T-cell (primary cell): ENCODE measurements around the gene CD4. TPM values are rescaled to one million over a fixed set of nuclear protein-coding genes. Genes with fewer than 3 reads are reported as not detected.

Experiments used
- ATAC-seq, 4 experiments: fragments of 200-7000 bp in 3 of 4; fragments of 150-1000 bp in 1 of 4; cut with Tn5 transposase; replicated peaks in 1 of 4; 1 replicate in 3 of 4; 2 replicates in 1 of 4; pipeline ENCODE4 v1.10.0; 2021; ENCODE audit warnings: moderate library complexity in 3 of 4, mild to moderate bottlenecking in 2 of 4, moderate number of reproducible peaks in 1 of 4
- CTCF ChIA-PET, 2 donors: fragments of 300-600 bp; sonication (Branson Sonifier 250); formaldehyde crosslinking; loops; one replicate each; lab custom pipeline; 2022; ENCODE audit warnings: antibody characterized with exemption in 2 of 2; lab: Charles Lee
- POLR2A ChIA-PET, 2 donors: fragments of 300-600 bp; sonication (Branson Sonifier 250); formaldehyde crosslinking; loops; one replicate each; lab custom pipeline; 2022; ENCODE audit warnings: antibody characterized with exemption in 2 of 2; lab: Charles Lee
- DNase-seq, 35 experiments: peaks; one replicate each; pipeline versions ENCODE4 v3.0.0 to v3.0.0-alpha.2; 2013 to 2023
- H3K27ac ChIP-seq: one replicate; pipeline ENCODE4 v1.5.1; 2013; ENCODE audit warnings: low read length
- H3K27me3 ChIP-seq, 2 experiments: replicated peaks in 1 of 2; 1 replicate in 1 of 2; 2 replicates in 1 of 2; pipeline versions ENCODE4 v1.6.1 to v1.7.0; 2013; ENCODE audit warnings: low read length in 1 of 2, mixed read lengths in 1 of 2; ENCODE audit not compliant: control insufficient read depth in 2 of 2, insufficient read depth in 2 of 2; ENCODE audit errors: extremely low read depth in 1 of 2
- H3K36me3 ChIP-seq, 2 donors: 1 replicate in 1 of 2; 2 replicates in 1 of 2; pipeline versions ENCODE4 v1.6.1 to v1.7.0; 2013; ENCODE audit warnings: low read length in 1 of 2; ENCODE audit not compliant: control insufficient read depth in 2 of 2, insufficient read depth in 1 of 2; ENCODE audit errors: extremely low read depth in 1 of 2
- H3K4me1 ChIP-seq, 2 experiments: 1 replicate in 1 of 2; 2 replicates in 1 of 2; pipeline versions ENCODE4 v1.6.1 to v1.7.0; 2013; ENCODE audit warnings: low read length in 2 of 2, mixed read lengths in 1 of 2; ENCODE audit not compliant: insufficient read depth in 2 of 2, control insufficient read depth in 1 of 2; ENCODE audit errors: extremely low read depth in 1 of 2
- H3K4me3 ChIP-seq, 2 donors: 1 replicate in 1 of 2; 2 replicates in 1 of 2; pipeline versions ENCODE4 v1.5.1 to v1.7.0; 2013; ENCODE audit warnings: mild to moderate bottlenecking in 2 of 2, low read length in 1 of 2, moderate library complexity in 1 of 2; ENCODE audit not compliant: control insufficient read depth in 1 of 2; ENCODE audit errors: extremely low read depth in 1 of 2
- H3K9me3 ChIP-seq: 2 replicates; pipeline ENCODE4 v1.7.0; 2013
- H3K27ac Mint-ChIP-seq, 2 donors: one replicate each; pipeline ENCODE4 v1.8.0; 2020 to 2021; ENCODE audit warnings: mild to moderate bottlenecking in 2 of 2, mixed read lengths in 2 of 2
- H3K27me3 Mint-ChIP-seq, 2 donors: one replicate each; pipeline ENCODE4 v1.8.0; 2021 to 2022; ENCODE audit warnings: mixed read lengths in 2 of 2
- H3K36me3 Mint-ChIP-seq: one replicate; pipeline ENCODE4 v1.8.0; 2021; ENCODE audit warnings: mixed read lengths
- H3K4me1 Mint-ChIP-seq, 3 donors: one replicate each; pipeline ENCODE4 v1.8.0; 2020 to 2022; ENCODE audit warnings: mixed read lengths in 3 of 3, mild to moderate bottlenecking in 1 of 3
- H3K4me3 Mint-ChIP-seq, 3 donors: one replicate each; pipeline ENCODE4 v1.8.0; 2020 to 2022; ENCODE audit warnings: mild to moderate bottlenecking in 3 of 3, mixed read lengths in 3 of 3, moderate library complexity in 3 of 3
- H3K9me3 Mint-ChIP-seq, 3 donors: one replicate each; pipeline ENCODE4 v1.8.0; 2020 to 2022; ENCODE audit warnings: mixed read lengths in 3 of 3
- WGBS: methylation state at CpG from one replicate; pipeline ENCODE4 v1.1.5; 2013; ENCODE audit warnings: missing lambda C conversion rate; ENCODE audit not compliant: insufficient coverage; 5-methylcytosine and 5-hydroxymethylcytosine counted together
- total RNA-seq, 35 experiments: library from RNA in 6 of 35; stranded (reverse) in 6 of 35; fragments of 120-200 nt in 1 of 35; gene quantifications; one replicate each; pipeline versions ENCODE4 v1.2.1 to v1.2.4 and lab custom pipeline; 2013 to 2026

Gene CD4
- total RNA-seq, 5 donors from 2014 or later (not counting 1 experiment from before 2014, with no cell fraction given) = 126 to 205 (median 154) TPM

DNA sequence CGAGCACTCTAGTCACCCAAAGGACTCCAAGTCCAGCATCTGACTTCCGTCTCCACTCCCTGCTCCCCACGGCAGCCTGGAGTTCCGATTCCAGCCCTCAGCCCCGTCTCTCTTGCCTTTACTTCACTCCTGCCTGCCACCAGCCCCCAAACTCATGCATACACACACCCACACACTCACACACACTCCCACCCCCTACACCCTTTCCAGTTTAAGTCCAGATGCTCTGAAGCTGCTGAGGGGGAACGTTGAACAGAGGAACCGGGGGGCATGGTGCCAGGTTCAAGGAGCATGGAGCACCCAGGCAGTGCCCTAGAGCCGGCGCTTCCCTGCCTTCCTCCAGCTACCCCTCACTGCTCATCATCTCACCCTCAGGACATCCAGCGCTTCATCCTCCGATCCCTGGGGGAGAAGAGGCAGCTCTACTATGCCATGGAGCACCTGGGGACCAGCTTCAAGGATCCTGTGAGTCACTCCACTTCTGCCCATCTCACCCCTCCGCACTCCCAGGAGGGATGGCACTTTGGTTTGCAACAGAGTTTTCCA, 42.2 kb downstream of the CD4 start:
- peaks cover 0 to 31% of the 10 kb centered on the region in 2 experiments for H3K4me1 ChIP-seq
- Mint-ChIP-seq H3K4me3 (no peak overlapping the region), H3K4me1 (peaks cover 16 to 30% (median 22%) of the 10 kb centered on the region in 3 donors), H3K27ac (no peak overlapping the region), H3K27me3 (peaks cover 8 to 35% of the 10 kb centered on the region in 2 donors), H3K9me3 (no peaks in the 10 kb centered on the region), H3K36me3 (no peaks in the 10 kb centered on the region)
- no peak overlapping the region for H3K4me3 ChIP-seq
- 93% methylated on average over 11 of the region's 12 CpGs for WGBS
- no peaks in the 10 kb centered on the region for H3K9me3 ChIP-seq
- no peaks in the 10 kb centered on the region for H3K36me3 ChIP-seq
- CTCF ChIA-PET = interaction anchor here (0.5 to 6.1 kb wide), 3 partner anchors 77 to 252 kb away, joined by 3 to 34 read pairs (median 13); partner anchors contain the start of gene MLF2 (in 1 of the 2)
- no peak overlapping the region for H3K27ac ChIP-seq
- ATAC-seq = no peak
- no peak for DNase-seq
- POLR2A ChIA-PET = no interaction called here
- peaks cover 0 to 47% of the 10 kb centered on the region in 2 experiments for H3K27me3 ChIP-seq

DNA sequence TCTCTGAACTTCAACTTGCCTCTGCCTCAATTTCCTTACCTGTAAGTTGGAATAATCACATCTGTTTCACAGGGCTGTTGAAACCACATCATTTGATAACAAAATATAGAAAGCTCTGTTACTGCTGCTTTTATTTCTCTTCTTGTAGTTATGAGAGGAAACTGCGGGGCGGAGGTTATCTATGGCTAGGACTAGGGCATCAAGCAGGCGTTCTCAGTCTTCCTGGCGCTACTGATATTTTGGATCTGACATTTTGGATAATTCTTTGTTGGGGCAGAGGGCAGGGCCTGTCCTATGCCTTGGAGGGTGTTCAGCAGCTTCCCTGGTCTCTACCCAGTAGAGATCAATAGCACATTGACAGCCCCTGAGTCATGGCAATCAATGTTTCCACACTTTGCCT, 42.8 kb downstream of the CD4 start:
- CTCF ChIA-PET = interaction anchor here (0.5 to 6.1 kb wide), 3 partner anchors 78 to 253 kb away, joined by 3 to 34 read pairs (median 13); partner anchors contain the start of gene MLF2 (in 1 of the 2)
- DNase-seq (no peak), ATAC-seq (no peak)
- H3K4me1 Mint-ChIP-seq = peaks cover 16 to 28% (median 21%) of the 10 kb centered on the region in 3 donors
- H3K4me1 ChIP-seq = peaks cover 0 to 29% of the 10 kb centered on the region in 2 experiments
- H3K9me3 ChIP-seq = no peaks in the 10 kb centered on the region
- no peaks in the 10 kb centered on the region for H3K9me3 Mint-ChIP-seq
- no peaks in the 10 kb centered on the region for H3K36me3 Mint-ChIP-seq
- POLR2A ChIA-PET = no interaction called here
- H3K27me3 ChIP-seq = peaks cover 0 to 41% of the 10 kb centered on the region in 2 experiments
- H3K27ac ChIP-seq = no peak overlapping the region
- WGBS = 69% methylated on average over 2 of the region's 4 CpGs
- no peak overlapping the region for H3K27ac Mint-ChIP-seq
- H3K27me3 Mint-ChIP-seq = peaks cover 8 to 29% of the 10 kb centered on the region in 2 donors
- no peaks in the 10 kb centered on the region for H3K36me3 ChIP-seq
- no peak overlapping the region for H3K4me3 Mint-ChIP-seq
- no peak overlapping the region for H3K4me3 ChIP-seq

DNA sequence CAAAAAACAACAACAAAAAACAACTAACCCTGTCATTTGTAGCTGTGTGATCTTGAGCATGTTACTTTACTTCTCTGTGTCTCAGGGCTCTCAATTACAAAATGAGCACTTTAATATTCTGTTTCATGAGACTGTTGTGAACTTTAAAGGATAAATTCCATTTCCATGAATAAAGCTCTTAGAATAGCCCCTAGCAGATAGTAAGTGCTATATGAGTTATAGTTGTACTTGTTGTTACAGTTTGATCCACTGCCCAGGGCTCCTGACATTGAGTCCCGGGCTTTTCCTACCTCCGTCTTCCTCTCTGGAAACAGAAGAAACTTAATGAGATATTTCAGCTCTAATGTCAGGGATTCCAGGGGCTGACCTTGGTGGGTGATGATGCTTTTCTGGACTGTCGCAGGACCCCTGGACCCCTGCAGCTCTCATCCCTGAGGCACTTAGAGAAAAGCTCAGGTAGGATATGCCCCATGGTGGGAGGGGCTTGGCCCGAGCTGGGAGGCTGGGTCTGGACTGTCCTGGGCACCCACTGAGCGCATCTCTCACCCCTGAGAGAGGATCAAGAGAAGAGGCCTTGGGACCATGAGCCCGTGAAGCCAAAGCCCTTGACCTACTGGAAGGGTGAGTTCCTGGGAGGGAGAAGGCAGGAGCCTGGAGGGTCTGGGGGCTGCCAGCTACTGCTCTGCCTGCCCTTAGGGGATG, 44.0 kb downstream of the CD4 start:
- Mint-ChIP-seq H3K9me3 (no peaks in the 10 kb centered on the region), H3K27ac (peak overlapping the region in 1 of 2 donors; percentile 16), H3K4me1 (peaks cover 9 to 16% (median 14%) of the 10 kb centered on the region in 3 donors), H3K4me3 (no peak overlapping the region), H3K27me3 (peaks cover 0 to 22% of the 10 kb centered on the region in 2 donors), H3K36me3 (no peaks in the 10 kb centered on the region)
- H3K4me3 ChIP-seq = no peak overlapping the region
- 75% methylated on average over 4 of the region's 6 CpGs for WGBS
- H3K36me3 ChIP-seq = no peaks in the 10 kb centered on the region
- no peaks in the 10 kb centered on the region for H3K9me3 ChIP-seq
- CTCF ChIA-PET = interaction anchor here (0.6 to 6.1 kb wide), 5 partner anchors 18 to 238 kb away, joined by 3 to 34 read pairs (median 4); partner anchors contain the start of genes MLF2 (in 2 of the 2) and USP5 (in 1 of the 2)
- H3K27me3 ChIP-seq = peaks cover 0 to 30% of the 10 kb centered on the region in 2 experiments
- POLR2A ChIA-PET = interaction anchor here in 1 of 2 donors (0.5 kb wide), 1 partner anchor 10 kb away, joined by 3 read pairs; no protein-coding TSS in a partner anchor
- DNase-seq (no peak), ATAC-seq (no peak)
- H3K27ac ChIP-seq = no peak overlapping the region
- H3K4me1 ChIP-seq = peaks cover 0 to 17% of the 10 kb centered on the region in 2 experiments

DNA sequence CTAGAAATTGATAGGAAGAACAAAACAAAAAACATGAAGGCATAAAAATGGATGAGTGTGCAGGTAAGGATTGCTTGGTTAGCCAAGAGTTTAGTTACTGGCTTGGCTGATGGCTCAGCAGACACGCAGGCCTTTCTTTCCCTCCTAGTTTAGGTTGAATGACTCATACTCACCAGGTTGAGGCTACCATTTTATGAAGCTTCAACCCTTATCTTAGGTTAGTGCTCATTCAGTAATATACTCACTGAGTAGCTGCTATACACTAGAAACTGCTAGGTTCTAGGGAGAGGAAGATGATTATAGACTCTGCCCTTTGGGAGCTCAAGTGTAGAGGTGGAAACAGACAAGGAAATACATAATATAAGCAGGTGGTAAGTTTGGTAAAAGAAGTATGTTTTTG, 44.9 kb downstream of the CD4 start:
- no peaks in the 10 kb centered on the region for H3K36me3 ChIP-seq
- DNase-seq = no peak
- Mint-ChIP-seq H3K4me3 (no peak overlapping the region), H3K27me3 (peaks cover 0 to 17% of the 10 kb centered on the region in 2 donors), H3K36me3 (no peaks in the 10 kb centered on the region), H3K27ac (no peak overlapping the region), H3K4me1 (peaks cover 7 to 11% (median 9%) of the 10 kb centered on the region in 3 donors), H3K9me3 (no peaks in the 10 kb centered on the region)
- peaks cover 0 to 11% of the 10 kb centered on the region in 2 experiments for H3K4me1 ChIP-seq
- H3K4me3 ChIP-seq = no peak overlapping the region
- no CpG with 5 or more reads among the region's 1 CpG for WGBS
- ChIA-PET CTCF (interaction anchor here (0.6 to 6.1 kb wide), 10 partner anchors 9 to 145 kb away, joined by 3 to 34 read pairs (median 4); partner anchors contain the start of genes MLF2 (in 2 of the 2), CDCA3 (in 1 of the 2), TPI1 (in 1 of the 2) and USP5 (in 1 of the 2)), POLR2A (no interaction called here)
- H3K27ac ChIP-seq = no peak overlapping the region
- peaks cover 0 to 24% of the 10 kb centered on the region in 2 experiments for H3K27me3 ChIP-seq
- ATAC-seq = no peak
- H3K9me3 ChIP-seq = no peaks in the 10 kb centered on the region

DNA sequence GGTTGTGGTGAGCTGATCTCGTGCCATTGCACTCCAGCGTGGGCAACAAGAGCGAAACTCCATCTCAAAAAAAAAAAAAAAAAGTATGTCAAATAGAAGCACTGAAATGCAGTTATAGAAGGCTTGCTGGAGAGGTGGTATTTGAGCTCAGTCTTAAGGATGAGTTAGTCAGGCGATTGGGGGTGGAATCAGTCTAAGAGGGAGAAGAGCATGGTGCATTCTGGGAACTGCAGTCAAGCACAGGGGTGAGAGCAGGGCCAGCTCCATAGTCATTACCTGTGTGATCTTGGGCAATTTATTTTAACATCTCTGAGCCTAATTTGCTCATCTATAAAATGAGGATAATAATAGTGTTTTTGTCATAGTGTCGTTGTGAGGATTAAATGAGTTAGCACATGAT, 45.5 kb downstream of the CD4 start:
- ATAC-seq = no peak

DNA sequence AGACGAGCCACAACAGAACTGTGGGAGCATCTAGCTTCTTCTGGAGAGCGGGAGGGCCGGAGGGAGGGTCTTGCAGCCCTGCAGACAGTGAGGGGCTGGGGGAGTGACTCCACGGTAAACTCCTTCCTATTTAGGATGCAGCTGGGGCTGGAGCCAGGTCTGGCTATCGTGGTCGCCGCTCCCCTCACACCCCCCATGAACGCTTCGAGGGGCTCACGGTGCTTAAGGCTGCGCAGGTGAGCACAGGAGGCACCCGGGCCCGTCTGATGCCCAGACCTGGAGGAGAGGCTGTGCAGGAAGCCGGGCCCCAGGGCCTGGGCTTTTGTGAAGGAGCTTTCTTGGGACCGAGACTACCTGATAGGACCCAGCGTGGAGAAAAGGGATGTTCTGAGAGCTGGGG, 47.5 kb downstream of the CD4 start:
- ChIA-PET POLR2A (interaction anchor here in 1 of 2 donors (0.5 kb wide), 1 partner anchor 267 kb away, joined by 6 read pairs; no protein-coding TSS in a partner anchor), CTCF (interaction anchor here in 1 of 2 donors (0.9 to 6.1 kb wide), 2 partner anchors 12 to 83 kb away, joined by 3 to 34 read pairs; partner anchors contain the start of gene MLF2)
- H3K36me3 Mint-ChIP-seq = no peaks in the 10 kb centered on the region
- H3K27ac ChIP-seq = no peak overlapping the region
- DNase-seq = no peak
- H3K27me3 Mint-ChIP-seq = no peaks in the 10 kb centered on the region
- ATAC-seq = no peak
- no peaks in the 10 kb centered on the region for H3K9me3 ChIP-seq
- peaks cover 0 to 6% of the 10 kb centered on the region in 2 experiments for H3K4me1 ChIP-seq
- H3K27me3 ChIP-seq = peaks cover 0 to 4% of the 10 kb centered on the region in 2 experiments
- no peak overlapping the region for H3K4me3 ChIP-seq
- H3K9me3 Mint-ChIP-seq = no peaks in the 10 kb centered on the region
- peaks cover 2 to 7% (median 4%) of the 10 kb centered on the region in 3 donors for H3K4me1 Mint-ChIP-seq
- H3K27ac Mint-ChIP-seq = no peak overlapping the region
- H3K36me3 ChIP-seq = no peaks in the 10 kb centered on the region
- H3K4me3 Mint-ChIP-seq = no peak overlapping the region
- 84% methylated on average over 12 of the region's 16 CpGs for WGBS

More for the DNA sequence above, 45.5 kb downstream of the CD4 start:
- H3K27me3 Mint-ChIP-seq = peaks cover 0 to 14% of the 10 kb centered on the region in 2 donors
- no peak for DNase-seq
- no peak overlapping the region for H3K4me3 ChIP-seq
- peaks cover 0 to 6% of the 10 kb centered on the region in 2 experiments for H3K4me1 ChIP-seq
- H3K27ac Mint-ChIP-seq = no peak overlapping the region
- peaks cover 0 to 18% of the 10 kb centered on the region in 2 experiments for H3K27me3 ChIP-seq
- CTCF ChIA-PET = interaction anchor here (0.6 to 6.1 kb wide), 8 partner anchors 10 to 241 kb away, joined by 3 to 34 read pairs (median 5); partner anchors contain the start of genes MLF2 (in 2 of the 2), CDCA3 (in 1 of the 2), USP5 (in 1 of the 2) and ZNF384 (in 1 of the 2)
- H3K36me3 ChIP-seq = no peaks in the 10 kb centered on the region
- H3K4me1 Mint-ChIP-seq = peaks cover 2 to 7% (median 6%) of the 10 kb centered on the region in 3 donors
- WGBS = 67% methylated on average over 3 of the region's 5 CpGs
- no peak overlapping the region for H3K27ac ChIP-seq
- no peaks in the 10 kb centered on the region for H3K9me3 Mint-ChIP-seq
- no peak overlapping the region for H3K4me3 Mint-ChIP-seq
- H3K9me3 ChIP-seq = no peaks in the 10 kb centered on the region
- POLR2A ChIA-PET = no interaction called here
- no peaks in the 10 kb centered on the region for H3K36me3 Mint-ChIP-seq
